AG20443 (cell line): ENCODE measurements around the gene CNTN4.
"Not testable (repeated sequence)": the region's sequence is repeated elsewhere in the genome, so short reads cannot be mapped to it uniquely, and the experiment has no call there.

Source experiments
- DNase-seq: peaks from one replicate; pipeline ENCODE4 v3.0.0; 2012; ENCODE audit warnings: low spot score, mixed read lengths

CNTN4 gene

DNA sequence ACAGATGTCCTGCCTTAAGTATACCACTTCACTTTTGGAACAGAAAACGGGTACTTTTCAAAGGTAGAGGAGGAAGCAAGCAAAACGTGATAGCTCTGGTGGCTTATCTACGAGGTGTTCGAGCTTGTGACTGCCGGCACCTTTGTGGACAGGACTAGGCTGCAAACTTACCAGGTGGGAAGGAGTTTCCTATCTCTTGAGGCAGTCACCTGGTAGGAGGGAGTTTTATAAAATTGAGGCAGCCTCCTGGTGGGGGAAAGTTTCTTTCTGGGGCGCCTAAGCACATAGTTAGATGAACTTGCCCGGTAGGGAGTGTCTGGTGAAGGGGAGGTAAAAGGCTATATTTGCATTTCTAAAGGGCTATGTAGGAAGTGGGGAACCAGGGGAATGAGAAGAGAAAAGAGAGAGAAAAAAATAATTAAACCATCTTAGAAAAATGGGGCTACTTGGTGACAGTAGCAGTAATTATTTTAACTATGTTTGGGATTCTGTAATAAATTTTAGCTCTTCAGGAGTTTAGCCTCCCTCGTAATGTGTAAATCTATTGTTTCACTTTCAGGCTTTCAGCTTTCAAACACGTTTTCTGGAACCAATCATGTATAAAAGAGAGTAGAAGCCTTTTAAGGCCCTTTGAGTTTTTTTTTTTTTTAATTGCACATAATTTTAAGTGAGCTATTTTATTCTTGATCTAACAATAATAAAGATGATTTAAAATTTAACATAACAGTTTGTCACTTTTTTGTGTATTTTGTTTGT, 880.5 kb downstream of the CNTN4 start:
- DNase-seq = no peak

DNA sequence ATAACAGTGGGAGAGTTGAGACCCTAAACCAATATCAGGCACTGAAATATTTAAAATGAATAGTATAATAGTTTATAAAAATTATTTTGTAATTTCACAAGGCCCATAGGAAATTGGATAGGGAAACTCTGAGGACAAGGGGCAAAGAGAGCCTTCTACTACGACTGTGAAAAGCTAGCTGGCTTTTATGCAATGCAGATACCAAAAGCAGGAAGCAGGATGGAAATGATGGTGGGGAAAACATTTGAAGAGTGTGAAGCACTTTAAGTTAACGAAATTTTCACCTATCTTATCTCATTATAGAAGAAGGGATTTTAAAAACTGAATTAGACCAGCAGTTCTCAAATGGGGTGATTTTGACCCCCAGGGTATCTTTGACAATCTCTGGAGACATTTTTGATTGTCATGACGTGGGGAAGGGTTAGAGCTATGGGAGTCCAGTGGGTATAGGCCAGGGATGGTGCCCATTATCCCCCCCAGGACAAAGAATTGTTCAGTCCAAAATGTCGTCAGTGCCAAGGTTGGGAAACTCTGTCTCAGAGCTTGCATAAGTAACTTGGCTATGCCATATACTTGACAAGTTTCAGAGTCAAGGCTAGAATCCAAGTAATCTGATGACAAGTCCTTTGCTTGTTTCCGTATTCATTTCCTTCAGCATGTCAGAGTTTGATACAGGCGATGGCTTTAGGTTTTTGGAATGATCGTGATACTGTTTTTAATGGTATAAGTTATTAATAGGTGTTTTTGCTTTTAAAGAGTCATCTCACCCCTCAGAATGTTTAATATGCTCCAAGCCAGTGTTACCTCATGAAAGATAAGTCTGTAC, 885.6 kb downstream of the CNTN4 start:
- DNase-seq = no peak

DNA sequence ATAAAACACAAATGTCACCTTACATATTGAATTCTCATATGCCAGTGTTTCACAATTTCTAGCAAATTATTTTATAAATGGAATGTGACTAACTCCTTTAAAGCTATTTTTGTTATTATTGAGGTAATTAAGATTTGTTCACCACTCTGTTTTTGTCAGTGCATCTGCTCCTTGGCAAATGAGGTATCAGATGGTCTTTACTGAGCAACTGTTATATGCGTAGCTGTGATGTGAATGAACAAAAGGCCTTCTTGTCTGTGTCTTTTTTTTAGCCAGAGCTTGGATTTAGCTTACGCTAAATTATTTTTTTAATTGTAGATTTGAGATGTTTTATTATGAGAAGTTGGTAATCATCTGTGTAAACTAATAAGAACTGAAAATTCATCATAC, 886.2 kb downstream of the CNTN4 start:
- no peak for DNase-seq

DNA sequence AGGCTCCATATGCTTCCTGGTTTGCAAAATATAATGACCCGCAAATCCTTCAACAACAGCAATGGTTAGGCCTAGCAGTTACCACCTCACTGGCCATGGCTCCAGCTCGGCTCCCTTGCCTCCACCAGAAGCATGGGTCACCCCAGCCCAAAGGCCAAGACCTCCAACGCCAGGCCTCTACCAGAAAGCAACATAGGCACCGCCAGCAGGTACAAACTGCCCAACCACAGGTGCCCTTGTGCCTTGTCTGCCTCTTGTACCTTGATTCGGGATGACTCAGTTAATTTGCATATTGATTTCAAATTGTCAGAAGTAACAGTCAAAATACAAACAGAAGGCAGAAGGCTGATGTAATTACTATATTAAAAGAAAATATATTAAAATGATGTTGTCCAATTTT, 886.8 kb downstream of the CNTN4 start:
- DNase-seq = no peak

DNA sequence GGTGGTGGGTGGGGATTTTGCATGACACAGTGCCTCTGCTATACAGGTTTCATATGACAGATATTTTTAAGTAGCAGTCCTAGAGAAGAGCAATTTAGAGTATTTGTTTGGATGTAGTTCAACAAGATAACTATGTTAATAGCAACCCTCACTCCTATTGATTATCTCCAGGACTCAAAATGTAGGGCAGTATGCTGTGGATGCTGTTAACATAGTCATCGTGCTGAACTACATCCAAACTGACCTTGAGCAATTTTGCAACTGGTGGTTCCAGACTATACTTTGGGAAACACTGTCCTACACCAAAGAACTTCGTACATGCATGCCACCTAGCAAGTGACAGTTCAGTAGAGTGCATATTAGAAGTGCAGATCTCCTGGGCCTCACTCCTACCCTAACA, 893.9 kb downstream of the CNTN4 start:
- no peak for DNase-seq

DNA sequence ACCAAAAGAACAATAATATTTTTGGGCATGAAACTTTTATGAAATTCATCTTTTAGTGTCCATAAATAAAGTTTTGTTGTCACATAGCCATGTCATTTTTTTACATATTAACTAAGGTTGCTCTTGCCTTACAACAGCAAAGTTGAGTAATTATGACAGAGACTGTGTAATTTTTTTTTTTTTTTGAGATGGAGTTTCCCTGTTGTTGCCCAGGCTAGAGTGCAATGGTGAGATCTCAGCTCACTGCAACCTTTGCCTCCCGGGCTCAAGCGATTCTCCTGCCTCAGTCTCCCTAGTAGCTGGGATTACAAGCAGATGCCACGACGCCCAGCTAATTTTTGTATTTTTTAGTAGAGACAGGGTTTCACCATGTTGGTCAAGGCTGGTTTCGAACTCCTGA, 894.5 kb downstream of the CNTN4 start:
- not testable (repeated sequence) for DNase-seq

DNA sequence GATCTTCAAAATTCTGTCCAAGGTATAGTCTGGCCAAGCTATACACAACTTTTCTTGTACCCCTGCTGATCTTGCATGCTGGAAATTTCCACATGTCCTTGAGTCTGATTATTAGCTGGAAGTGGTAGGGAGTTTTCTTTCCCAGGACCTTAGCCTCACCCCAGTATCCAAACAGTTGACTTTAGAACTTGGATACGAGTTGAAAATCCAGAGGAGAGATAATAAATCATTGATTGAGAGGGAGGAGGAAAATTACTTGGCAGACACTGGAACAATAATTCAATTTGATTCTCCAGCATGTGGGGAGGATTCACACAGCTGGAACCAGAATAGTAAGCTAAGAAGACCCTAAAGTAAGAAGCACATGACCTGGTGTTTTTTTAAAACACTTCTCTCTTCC, 895.1 kb downstream of the CNTN4 start:
- no peak for DNase-seq

DNA sequence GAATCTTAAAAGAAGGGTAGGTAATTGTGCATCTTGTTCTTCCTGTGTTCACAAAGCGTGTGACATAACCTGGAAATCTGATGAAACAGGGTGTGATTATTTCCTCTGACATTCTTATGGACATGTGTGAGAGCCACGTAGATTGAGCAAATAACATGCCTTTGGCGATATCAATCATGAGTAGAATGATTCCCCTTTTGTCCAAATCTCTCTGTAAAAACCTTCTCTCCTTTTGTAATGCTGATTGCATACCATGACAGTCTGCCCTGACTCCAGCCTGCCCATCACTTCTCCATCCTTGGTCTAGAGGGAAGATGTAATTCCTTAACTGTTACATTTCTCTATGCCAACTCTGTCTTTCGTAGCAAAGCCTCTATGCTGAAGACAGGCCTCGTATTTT, 896.5 kb downstream of the CNTN4 start:
- no peak for DNase-seq

DNA sequence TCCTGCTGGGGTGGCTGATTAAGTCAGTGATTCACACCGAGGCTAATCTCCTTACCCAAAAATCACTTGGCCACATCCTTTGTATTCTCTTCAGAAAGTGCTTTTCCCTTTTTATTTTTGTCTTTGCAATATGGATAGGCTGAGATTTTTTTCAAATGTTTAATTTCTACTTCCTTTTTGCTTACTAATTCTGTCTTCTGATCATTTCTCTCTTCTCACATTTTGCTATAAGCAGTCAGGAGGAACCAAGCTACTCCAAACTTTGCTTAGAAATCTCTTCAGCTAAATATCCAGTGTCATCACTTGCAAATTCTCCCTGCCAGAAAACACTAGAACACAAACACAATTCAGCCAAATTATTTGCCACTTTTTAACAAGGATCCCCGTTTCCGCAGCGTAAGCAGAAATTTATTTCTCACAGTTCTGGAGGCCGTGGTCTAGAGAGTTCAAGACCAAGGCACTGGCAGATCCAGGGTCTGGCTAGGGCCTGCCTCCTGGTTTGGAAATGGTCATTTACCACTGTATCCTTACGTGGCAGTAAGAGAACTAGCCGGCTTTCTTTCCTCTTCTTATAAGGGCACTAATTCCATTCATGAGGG, 906.6 kb downstream of the CNTN4 start:
- no peak for DNase-seq

DNA sequence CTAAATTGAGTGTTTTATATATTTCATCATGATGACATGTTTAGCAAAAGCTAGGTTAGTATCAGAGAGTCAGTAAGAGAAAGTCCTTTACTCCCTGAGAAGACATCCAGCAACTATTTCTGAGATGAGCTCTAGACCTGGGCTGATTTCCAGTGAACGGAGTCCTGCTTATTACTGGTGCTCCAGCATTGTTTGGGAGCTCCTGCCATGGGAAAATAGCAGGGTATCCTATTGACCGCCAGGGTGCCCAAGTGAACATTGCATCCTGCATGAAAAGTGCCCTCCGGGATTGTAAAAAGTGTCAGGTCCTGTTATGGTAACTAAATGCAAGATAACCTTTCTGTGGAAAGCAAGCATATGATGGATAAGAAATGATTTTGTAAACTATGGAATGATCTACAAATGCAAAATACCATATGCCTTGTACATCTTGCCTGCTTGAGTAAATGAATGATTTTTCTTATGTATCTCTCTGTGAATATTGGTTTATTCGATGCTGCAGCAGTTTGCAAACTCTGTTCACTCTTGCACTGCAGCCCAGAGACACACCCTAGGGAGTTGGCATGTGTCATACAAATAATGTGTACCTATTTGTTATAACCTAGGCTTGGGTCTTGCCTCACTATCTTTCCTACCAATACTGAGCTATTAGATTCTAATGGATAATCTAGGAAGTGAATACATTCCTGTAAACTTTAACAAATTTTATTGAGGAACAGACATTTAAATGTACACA, 914.8 kb downstream of the CNTN4 start:
- DNase-seq = no peak

DNA sequence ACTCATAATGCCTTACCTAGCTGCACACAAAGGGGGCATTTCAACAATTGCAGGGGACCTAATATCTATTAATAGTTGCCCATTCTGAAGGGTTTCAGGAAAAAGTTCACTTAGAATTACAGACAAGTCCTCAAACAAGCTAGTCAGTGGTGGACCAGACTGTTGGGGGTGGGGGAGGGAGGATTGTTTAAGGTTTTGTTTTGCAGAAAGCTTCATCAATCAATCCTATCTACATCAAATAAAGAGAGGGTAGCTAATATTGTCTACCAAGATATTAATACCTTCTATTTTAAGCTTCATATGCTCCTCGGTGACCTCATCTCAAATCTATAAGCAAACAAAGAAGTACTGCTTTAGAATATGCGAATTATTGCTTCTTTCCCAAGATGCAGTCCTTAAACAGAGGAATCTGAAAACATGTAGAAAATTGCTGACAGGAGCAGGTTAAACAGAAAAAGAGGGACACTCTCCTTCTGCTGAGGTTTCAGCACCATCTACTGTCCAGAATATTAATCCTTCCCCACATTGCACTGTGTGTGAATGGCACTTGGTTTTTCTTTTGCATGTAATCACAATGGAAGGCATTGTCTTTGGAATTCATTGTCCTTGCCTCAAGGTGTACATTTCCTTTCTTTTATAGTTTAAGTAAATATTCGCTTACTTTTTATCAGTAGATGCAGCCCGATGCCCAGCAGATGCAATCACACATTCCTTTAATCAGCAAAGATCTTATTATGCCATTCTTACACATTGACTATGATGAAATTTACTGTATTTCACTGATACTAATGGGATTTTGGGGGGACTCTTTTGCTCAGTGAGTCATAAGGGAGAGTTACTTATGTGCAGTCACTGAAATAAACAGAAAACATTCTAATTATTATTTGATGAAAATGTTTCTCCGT, 916.8 kb downstream of the CNTN4 start:
- DNase-seq = no peak

DNA sequence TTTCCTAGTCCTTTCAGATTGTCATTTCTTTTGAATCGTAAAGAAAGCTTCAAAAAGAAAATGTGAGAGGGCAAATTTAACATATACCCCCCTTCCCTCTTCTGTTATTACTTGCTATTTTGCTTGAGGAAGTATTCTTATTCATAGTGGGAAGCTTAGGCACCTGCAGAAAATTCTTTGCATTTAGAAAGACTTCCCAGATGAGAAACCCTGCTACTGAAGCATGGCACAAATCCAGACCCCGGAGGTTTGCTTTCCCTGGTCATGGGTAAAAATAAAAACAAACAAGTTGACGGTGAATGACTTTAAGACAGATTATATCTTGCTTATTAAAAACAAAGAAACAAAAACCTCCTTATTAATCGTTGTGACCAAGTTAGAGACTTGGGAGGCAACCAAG, 917.6 kb downstream of the CNTN4 start:
- no peak for DNase-seq

DNA sequence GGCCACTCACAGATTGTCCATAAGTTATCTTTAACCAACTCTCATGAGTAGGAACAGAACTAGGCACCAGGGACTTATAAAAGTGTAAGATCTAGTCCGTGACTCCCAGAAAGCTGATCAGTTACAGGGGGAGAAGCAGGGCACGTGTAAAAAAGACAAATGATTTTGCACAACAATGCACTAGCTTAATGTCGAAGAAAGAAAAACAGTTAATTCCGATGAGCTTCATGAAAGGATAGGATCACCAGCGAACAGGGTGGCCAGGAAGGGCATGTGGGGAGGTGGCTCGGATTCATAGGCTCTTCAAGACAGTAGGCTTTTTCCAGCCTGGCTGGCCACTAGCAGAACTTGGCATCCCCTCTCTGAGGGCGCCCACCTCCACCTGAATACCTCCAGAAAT, 921.5 kb downstream of the CNTN4 start:
- no peak for DNase-seq

DNA sequence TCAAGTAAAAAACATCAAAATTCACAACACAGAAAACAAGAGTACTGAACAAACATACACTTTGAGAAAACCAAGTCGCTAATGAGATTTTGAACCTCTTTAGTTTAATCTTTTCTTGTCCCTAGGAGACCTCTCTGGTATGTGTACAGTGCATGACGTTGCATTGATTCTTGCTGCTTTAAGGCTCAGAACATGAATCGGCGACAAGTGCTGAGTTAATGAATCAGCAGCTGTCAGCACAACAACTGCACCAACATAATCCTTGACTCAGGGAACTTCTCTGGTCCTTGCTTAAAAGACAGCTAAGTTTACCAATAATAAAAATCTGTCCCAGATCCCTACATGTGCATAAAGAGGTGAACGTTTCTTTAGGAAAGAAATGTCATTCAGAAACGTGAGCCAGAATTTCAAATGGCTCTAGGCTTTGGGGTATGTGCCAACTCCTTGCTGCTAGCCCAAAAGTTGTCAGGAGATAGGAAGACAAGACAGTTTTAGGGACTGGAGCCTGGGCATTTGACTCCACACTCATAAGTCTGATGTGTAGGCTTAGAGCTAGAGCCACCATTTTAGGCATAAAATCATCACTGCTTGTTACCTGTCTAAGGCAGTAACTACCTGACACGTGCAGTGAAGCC, 924.6 kb downstream of the CNTN4 start:
- no peak for DNase-seq

DNA sequence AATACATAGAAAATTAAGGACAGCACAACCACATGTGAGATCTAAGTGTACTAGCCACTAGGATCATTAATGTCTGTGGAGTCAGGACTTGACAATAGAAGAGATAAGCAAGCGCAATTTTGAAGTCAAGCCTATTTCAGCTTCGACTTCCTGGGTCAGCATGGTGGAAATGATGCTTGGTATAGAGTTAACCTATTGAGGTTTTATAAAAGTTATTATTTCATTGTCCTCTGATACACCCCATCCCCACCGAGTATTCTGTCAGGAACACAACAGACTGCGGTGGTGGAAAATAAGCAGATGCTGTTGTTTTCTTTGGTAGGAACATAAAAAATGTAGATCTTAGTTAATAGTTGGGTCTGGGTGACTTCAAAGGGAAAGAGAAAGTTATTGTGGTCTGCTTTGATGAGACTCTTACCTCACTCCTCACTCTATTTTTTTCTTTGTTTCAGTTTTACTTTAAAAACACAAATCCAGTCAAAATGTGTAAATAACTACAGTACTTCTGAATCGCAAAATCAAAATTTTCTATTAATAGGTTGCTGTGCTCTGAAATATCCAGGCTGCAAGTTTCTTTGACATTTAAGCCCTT, 929.4 kb downstream of the CNTN4 start:
- DNase-seq = no peak

DNA sequence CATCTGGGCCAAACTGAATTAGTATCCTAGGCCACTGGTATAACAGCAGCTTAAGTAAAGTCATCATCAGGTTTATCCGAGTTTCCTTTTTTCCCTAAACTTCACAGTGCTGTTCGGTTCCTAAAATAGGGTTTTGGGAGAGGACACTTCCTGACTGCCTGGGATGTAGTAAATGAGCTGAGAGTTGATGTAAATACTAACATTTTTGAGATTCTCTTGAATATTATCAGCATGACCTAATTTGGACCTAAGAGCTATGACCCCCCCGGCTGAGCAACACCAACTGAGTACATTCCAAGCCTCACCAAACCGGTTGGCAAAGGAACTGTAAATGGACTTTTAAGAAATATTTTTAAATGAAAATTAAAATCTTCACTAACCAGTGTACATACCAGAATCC, 932.7 kb downstream of the CNTN4 start:
- no peak for DNase-seq

DNA sequence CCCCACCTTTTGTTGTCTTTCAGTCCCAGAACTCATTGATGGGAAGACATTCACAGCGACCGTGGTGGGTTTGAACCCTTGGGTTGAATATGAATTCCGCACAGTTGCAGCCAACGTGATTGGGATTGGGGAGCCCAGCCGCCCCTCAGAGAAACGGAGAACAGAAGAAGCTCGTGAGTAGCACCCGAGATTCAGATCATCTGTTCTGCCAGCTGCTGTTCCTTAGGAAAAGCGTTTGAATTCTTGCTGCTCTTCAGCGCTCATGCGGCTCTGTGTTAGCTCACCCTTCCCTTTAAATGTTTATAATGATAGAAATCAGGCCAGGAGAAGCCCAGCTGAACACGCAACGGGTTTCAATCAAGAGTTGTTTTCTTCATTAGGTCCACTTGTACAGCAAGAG, 938.5 kb downstream of the CNTN4 start:
- DNase-seq = no peak

DNA sequence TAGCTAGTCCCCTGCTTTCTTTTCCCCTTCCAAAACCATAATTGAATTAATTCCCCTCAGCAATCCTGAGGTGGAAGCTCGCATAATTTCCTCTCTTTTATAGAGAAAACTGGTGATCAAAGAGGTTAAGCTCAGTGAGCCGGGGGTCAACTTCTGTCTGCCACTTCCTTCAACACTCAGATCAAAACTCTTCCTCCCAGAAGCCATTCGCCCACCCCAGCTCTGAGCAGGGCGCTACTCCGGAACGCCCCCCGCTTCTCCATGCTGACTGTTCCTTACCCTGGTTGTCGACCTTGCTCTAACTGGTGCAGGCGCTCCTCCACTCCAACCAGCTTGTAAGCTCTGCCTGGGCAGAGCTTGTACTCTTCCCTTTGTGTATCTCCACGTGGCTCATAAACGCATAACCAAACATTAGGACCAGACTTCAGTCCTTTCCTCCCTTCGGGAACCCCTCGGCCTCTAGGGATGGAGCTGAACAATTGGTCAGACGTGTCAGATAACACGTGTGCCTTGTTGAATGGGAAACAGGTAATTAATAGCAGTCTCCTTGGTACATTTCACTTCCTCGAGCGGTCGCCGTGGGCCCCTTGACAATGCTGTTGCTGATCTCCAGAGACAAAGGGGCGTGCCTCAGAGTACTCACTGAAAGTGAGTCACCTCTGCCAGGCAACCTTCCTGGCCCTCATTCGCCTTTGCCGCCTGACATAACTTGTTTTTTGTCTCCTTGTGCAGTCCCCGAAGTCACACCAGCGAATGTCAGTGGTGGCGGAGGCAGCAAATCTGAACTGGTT, 939.7 kb downstream of the CNTN4 start:
- no peak for DNase-seq

DNA sequence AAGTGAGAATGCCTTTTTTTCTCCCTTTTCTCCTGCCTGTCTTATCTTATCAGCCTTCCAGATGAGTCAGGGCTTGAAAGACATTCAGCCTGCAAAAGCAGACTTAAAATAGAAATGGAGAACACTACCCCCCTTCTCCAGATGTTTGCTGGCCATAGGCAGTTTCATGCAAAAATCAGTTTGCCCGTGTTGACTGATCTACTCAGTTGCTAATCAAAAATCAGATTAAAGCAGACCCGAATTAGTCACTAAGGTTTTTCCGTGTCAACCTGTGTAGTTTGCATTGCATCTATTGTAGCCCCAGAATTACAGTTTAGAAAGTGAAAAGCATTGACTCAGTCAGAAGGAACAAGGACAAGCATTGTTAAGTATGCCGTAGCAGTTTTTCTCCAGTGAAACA, 955.3 kb downstream of the CNTN4 start:
- no peak for DNase-seq

DNA sequence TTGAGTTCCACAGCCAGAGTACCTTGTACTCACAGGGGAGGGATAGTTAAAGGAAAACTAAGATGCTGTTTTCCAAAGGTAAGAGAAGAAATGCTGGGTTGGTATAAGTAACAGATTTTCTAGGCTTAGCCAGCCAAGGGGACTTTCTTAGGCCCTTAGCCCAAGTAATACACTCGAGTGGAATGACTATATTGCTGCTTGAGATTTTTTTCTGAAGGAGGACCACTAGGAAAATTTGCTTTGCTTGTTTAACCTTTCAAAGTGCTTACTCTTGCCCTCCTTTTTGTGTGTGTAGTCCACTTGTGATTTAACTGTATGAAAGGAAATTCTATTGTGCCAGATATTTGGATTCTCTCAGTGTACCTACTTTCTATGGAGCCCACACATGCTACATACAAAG, 961.0 kb downstream of the CNTN4 start:
- DNase-seq = no peak
